Astrocyte (in vitro differentiated cells and primary cell): Measurements from ENCODE around the gene REPS1. TPM values are rescaled to one million over a fixed set of nuclear protein-coding genes. Genes with fewer than 3 reads are reported as not detected.

Experiments used
- DNase-seq: peaks from one replicate; pipeline ENCODE4 v3.0.0-alpha.2; 2010; ENCODE audit warnings: low read depth
- FAIRE-seq: peaks from 2 replicates; lab custom pipeline; 2011; peaks lifted over from hg19 to GRCh38; lab: Jason Lieb, UNC
- H2AFZ ChIP-seq: 2 replicates; pipeline ENCODE4 v1.6.0; 2012; ENCODE audit warnings: low read depth, low read length, inconsistent platforms
- H3K27ac ChIP-seq: 2 replicates; pipeline ENCODE4 v1.5.1; 2011; ENCODE audit warnings: low read depth, low read length, inconsistent platforms
- H3K27me3 ChIP-seq: 2 replicates; pipeline ENCODE4 v1.6.0; 2011; ENCODE audit warnings: low read length, inconsistent platforms; ENCODE audit not compliant: insufficient read depth
- H3K36me3 ChIP-seq: 2 replicates; pipeline ENCODE4 v1.5.1; 2011; ENCODE audit warnings: low read length, inconsistent platforms; ENCODE audit not compliant: insufficient read depth
- H3K4me1 ChIP-seq: 2 replicates; pipeline ENCODE4 v1.5.1; 2011; ENCODE audit warnings: low read length, inconsistent platforms; ENCODE audit not compliant: insufficient read depth
- H3K4me2 ChIP-seq: 2 replicates; pipeline ENCODE4 v1.6.0; 2012; ENCODE audit warnings: low read length, inconsistent platforms
- H3K4me3 ChIP-seq: 2 replicates; pipeline ENCODE4 v1.5.1; 2011; ENCODE audit warnings: low read depth, mild to moderate bottlenecking, low read length, inconsistent platforms; ENCODE audit not compliant: insufficient read depth
- H3K79me2 ChIP-seq: 2 replicates; pipeline ENCODE4 v1.6.0; 2012; ENCODE audit warnings: mild to moderate bottlenecking, low read length, inconsistent platforms; ENCODE audit not compliant: insufficient read depth
- H3K9ac ChIP-seq: 2 replicates; pipeline ENCODE4 v1.6.0; 2012; ENCODE audit warnings: mild to moderate bottlenecking, low read length, inconsistent platforms
- H3K9me3 ChIP-seq: 2 replicates; pipeline ENCODE4 v1.5.1; 2012; ENCODE audit warnings: low read depth, mild to moderate bottlenecking, low read length, inconsistent platforms; ENCODE audit not compliant: insufficient read depth
- H4K20me1 ChIP-seq: 2 replicates; pipeline ENCODE4 v1.6.0; 2012; ENCODE audit warnings: low read length, inconsistent platforms; ENCODE audit not compliant: insufficient read depth
- H3K27ac Mint-ChIP-seq: one replicate; pipeline ENCODE4 v1.8.0; 2021; ENCODE audit warnings: mild to moderate bottlenecking, mixed read lengths; ENCODE audit not compliant: unreplicated experiment
- H3K27me3 Mint-ChIP-seq: one replicate; pipeline ENCODE4 v1.8.0; 2021; ENCODE audit warnings: low read depth, mixed read lengths; ENCODE audit not compliant: unreplicated experiment
- H3K36me3 Mint-ChIP-seq: one replicate; pipeline ENCODE4 v1.8.0; 2021; ENCODE audit warnings: low read depth, mixed read lengths; ENCODE audit not compliant: unreplicated experiment
- H3K4me1 Mint-ChIP-seq: one replicate; pipeline ENCODE4 v1.8.0; 2021; ENCODE audit warnings: low read depth, mixed read lengths; ENCODE audit not compliant: unreplicated experiment
- H3K4me3 Mint-ChIP-seq: one replicate; pipeline ENCODE4 v1.8.0; 2021; ENCODE audit warnings: mild to moderate bottlenecking, moderate library complexity, mixed read lengths; ENCODE audit not compliant: unreplicated experiment
- H3K9me3 Mint-ChIP-seq: one replicate; pipeline ENCODE4 v1.8.0; 2021; ENCODE audit warnings: mild to moderate bottlenecking, mixed read lengths; ENCODE audit not compliant: unreplicated experiment
- CTCF ChIP-seq: IDR thresholded peaks from 2 replicates; pipeline ENCODE4 v1.5.1; 2011; ENCODE audit warnings: low read depth, mild to moderate bottlenecking, inconsistent platforms, low read length, moderate library complexity; ENCODE audit not compliant: insufficient read depth
- EZH2 ChIP-seq: IDR thresholded peaks from 2 replicates; pipeline ENCODE4 v1.6.1; 2012; ENCODE audit warnings: mild to moderate bottlenecking, low read length, inconsistent platforms; ENCODE audit not compliant: insufficient read depth
- total RNA-seq: library from RNA; stranded (reverse); gene quantifications from 2 replicates; pipeline ENCODE4 v1.2.1, GENCODE V29; 2021

Gene REPS1
- total RNA-seq, 1 donor from 2014 or later = 39.1 TPM

DNA sequence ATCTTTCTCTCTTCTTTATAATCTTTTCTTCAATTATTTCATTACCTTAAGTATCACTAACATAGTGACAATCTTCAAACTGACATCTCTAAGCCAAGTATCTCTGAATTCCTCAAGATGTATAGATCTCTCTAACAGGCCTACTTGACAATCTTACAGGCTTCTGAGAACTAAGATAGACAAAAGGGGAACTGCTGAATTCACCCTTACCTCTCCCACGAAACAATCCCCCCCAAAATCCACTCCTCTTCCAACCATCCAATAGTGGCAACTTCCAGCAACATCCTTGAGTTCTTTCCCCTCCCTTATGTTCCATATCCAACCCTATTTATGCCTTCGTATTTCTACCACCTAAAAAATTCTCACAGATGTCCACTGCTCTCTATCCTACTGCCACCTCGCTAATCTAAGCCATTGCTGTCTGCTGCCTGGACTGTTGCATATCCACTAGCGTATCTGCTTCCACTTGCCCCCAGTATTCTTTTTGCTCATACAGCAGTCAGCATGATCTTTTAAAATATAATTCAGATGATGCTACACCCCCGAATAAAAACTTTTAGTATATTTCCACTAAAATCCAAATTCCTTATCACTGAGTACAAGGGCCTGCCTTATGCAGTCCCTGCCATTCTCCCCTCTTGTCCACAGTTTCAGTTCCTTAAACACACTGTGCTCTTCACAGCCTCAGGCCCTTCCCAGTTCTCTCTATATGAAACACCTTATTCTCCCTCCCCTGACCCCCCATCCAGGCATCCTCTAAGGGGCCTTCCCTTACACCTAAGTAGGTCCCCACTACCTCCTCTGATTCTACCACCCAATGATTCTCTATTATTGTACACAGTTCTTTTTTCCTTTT lies 8.0 kb downstream of the REPS1 start:
- H3K4me3 ChIP-seq = no peak overlapping the region
- no peak overlapping the region for H3K9ac ChIP-seq
- H3K9me3 ChIP-seq = no peaks in the 10 kb centered on the region
- Mint-ChIP-seq H3K27me3 (no peaks in the 10 kb centered on the region), H3K9me3 (no peaks in the 10 kb centered on the region), H3K4me1 (peaks cover 16% of the 10 kb centered on the region), H3K27ac (no peak overlapping the region), H3K36me3 (peaks cover under 1% of the 10 kb centered on the region), H3K4me3 (no peak overlapping the region)
- no peak overlapping the region for H3K4me2 ChIP-seq
- H3K36me3 ChIP-seq = no peaks in the 10 kb centered on the region
- no peaks in the 10 kb centered on the region for H3K27me3 ChIP-seq
- peaks cover 44% of the 10 kb centered on the region for H4K20me1 ChIP-seq
- TF ChIP-seq CTCF (no peak), EZH2 (no peak)
- FAIRE-seq = no peak
- peaks cover 99% of the 10 kb centered on the region for H3K79me2 ChIP-seq
- no peak overlapping the region for H2AFZ ChIP-seq
- no peak overlapping the region for H3K27ac ChIP-seq
- peaks cover 11% of the 10 kb centered on the region for H3K4me1 ChIP-seq
- no peak for DNase-seq

DNA sequence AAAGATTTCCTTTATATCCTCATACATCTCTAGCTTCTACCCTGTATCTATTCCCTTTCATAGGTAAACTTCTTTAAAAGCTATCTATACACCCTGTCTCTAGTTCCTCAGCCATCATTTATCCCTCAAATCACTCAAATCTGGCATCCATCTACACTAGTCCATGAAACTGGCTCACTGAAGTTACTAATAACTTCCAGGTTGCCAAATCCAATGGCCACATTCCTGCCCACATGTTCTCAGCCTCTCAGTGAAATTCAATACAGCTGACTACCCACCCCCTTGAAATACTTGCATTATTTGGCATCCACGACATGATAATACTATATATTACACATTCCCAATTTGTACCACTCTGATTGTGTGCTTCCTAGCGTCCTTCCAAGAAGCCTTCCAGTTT lies 8.7 kb downstream of the REPS1 start:
- Histone ChIP-seq H4K20me1 (peaks cover 37% of the 10 kb centered on the region), H3K79me2 (peaks cover 99% of the 10 kb centered on the region)
- peaks cover 19% of the 10 kb centered on the region for H3K4me1 Mint-ChIP-seq

More for the DNA sequence above, 8.7 kb downstream of the REPS1 start:
- Histone ChIP-seq H3K9ac (no peak overlapping the region), H3K4me3 (no peak overlapping the region), H3K4me1 (peaks cover 6% of the 10 kb centered on the region), H2AFZ (no peak overlapping the region), H3K36me3 (no peaks in the 10 kb centered on the region), H3K27me3 (no peaks in the 10 kb centered on the region), H3K4me2 (no peak overlapping the region), H3K9me3 (no peaks in the 10 kb centered on the region), H3K27ac (no peak overlapping the region)
- no peaks in the 10 kb centered on the region for H3K27me3 Mint-ChIP-seq
- H3K4me3 Mint-ChIP-seq = no peak overlapping the region
- H3K27ac Mint-ChIP-seq = no peak overlapping the region
- TF ChIP-seq EZH2 (no peak), CTCF (no peak)
- H3K9me3 Mint-ChIP-seq = no peaks in the 10 kb centered on the region
- no peak for FAIRE-seq
- no peak for DNase-seq
- peaks cover 3% of the 10 kb centered on the region for H3K36me3 Mint-ChIP-seq
